Calu3 (cell line): ENCODE measurements around the gene PKP3. TPM values are rescaled to one million over a fixed set of nuclear protein-coding genes. Genes with fewer than 3 reads are reported as not detected.
A peak's percentile ranks its signal among the peaks of the same experiment; 100 is the strongest.
"Not testable (repeated sequence)": the region's sequence is repeated elsewhere in the genome, so short reads cannot be mapped to it uniquely, and the experiment has no call there.

Experiments
- BruUV-seq: library from RNA; stranded (reverse); fragments of 400-500 nt; replicated peaks from 2 replicates; lab custom pipeline; 2021; lab: Mats Ljungman, UMichigan
- CTCF ChIA-PET: fragments of 300-600 bp; sonication (Branson Sonifier 250); formaldehyde crosslinking; loops from one replicate; lab custom pipeline; 2022; ENCODE audit warnings: antibody characterized with exemption; lab: Charles Lee
- DNase-seq: peaks from one replicate; pipeline ENCODE4 v3.0.0; 2022
- H3K27ac Mint-ChIP-seq: one replicate; pipeline ENCODE4 v1.8.0; 2022; ENCODE audit warnings: mixed read lengths; ENCODE audit not compliant: unreplicated experiment
- H3K27me3 Mint-ChIP-seq: one replicate; pipeline ENCODE4 v1.8.0; 2022; ENCODE audit warnings: mixed read lengths; ENCODE audit not compliant: unreplicated experiment
- H3K36me3 Mint-ChIP-seq: one replicate; pipeline ENCODE4 v1.8.0; 2022; ENCODE audit warnings: mild to moderate bottlenecking, moderate library complexity, mixed read lengths; ENCODE audit not compliant: insufficient read depth, unreplicated experiment
- H3K4me1 Mint-ChIP-seq: one replicate; pipeline ENCODE4 v1.8.0; 2022; ENCODE audit warnings: mild to moderate bottlenecking, low read depth, mixed read lengths; ENCODE audit not compliant: unreplicated experiment
- H3K4me3 Mint-ChIP-seq: one replicate; pipeline ENCODE4 v1.8.0; 2022; ENCODE audit warnings: mild to moderate bottlenecking, low read depth, moderate library complexity, mixed read lengths; ENCODE audit not compliant: unreplicated experiment
- H3K9me3 Mint-ChIP-seq: one replicate; pipeline ENCODE4 v1.8.0; 2022; ENCODE audit warnings: low read depth, mixed read lengths; ENCODE audit not compliant: unreplicated experiment
- CTCF ChIP-seq: fragments of 200-600 bp; IDR thresholded peaks from one replicate; pipeline ENCODE4 v1.8.0; 2022; ENCODE audit warnings: antibody characterized with exemption; ENCODE audit not compliant: unreplicated experiment
- intact Hi-C: fragments of 100-400 bp; cut with micrococcal nuclease; formaldehyde crosslinking; loops from one replicate; pipeline ENCODE4 v1.10.0; 2022; ENCODE audit not compliant: unreplicated experiment
- total RNA-seq: library from RNA; stranded (reverse); gene quantifications from 2 replicates; pipeline ENCODE4 v1.2.3, GENCODE V29; 2022

Gene PKP3
- total RNA-seq, 1 experiment from 2014 or later, result 128 TPM

- Mint-ChIP-seq H3K4me3 (no peak overlapping the region), H3K4me1 (peaks cover 8% of the 10 kb centered on the region), H3K27ac (no peak overlapping the region), H3K36me3 (peaks cover 62% of the 10 kb centered on the region), H3K27me3 (no peaks in the 10 kb centered on the region), H3K9me3 (no peaks in the 10 kb centered on the region)
- intact Hi-C loops, result no loop called here
- CTCF ChIA-PET, result no interaction called here
- no peak for DNase-seq
- no peak for TF ChIP-seq CTCF
- no TSS peak for BruUV-seq
Measured at GRCh38 chr11:398826-399225, 4.8 kb downstream of the PKP3 start.

GRCh38 chr11:399731-400211, 5.8 kb downstream of the PKP3 start:
- H3K36me3 Mint-ChIP-seq, result peaks cover 62% of the 10 kb centered on the region
- H3K27me3 Mint-ChIP-seq, result no peaks in the 10 kb centered on the region
- intact Hi-C loops, result no loop called here
- no peak for TF ChIP-seq CTCF
- no peak overlapping the region for H3K4me3 Mint-ChIP-seq
- peaks cover 8% of the 10 kb centered on the region for H3K4me1 Mint-ChIP-seq
- peak overlapping the region; percentile 27 for H3K27ac Mint-ChIP-seq
- no peaks in the 10 kb centered on the region for H3K9me3 Mint-ChIP-seq
- BruUV-seq, result no TSS peak
- no peak for DNase-seq
- CTCF ChIA-PET, result no interaction called here

GRCh38 chr11:400241-400689, 6.3 kb downstream of the PKP3 start:
- DNase-seq, result no peak
- H3K27ac Mint-ChIP-seq, result peak overlapping the region; percentile 27
- H3K27me3 Mint-ChIP-seq, result no peaks in the 10 kb centered on the region
- no peaks in the 10 kb centered on the region for H3K9me3 Mint-ChIP-seq
- CTCF ChIA-PET, result no interaction called here
- TF ChIP-seq CTCF, result no peak
- no TSS peak for BruUV-seq
- no peak overlapping the region for H3K4me3 Mint-ChIP-seq
- intact Hi-C loops, result no loop called here
- peaks cover 8% of the 10 kb centered on the region for H3K4me1 Mint-ChIP-seq
- H3K36me3 Mint-ChIP-seq, result peaks cover 62% of the 10 kb centered on the region

- H3K4me3 Mint-ChIP-seq, H3K9me3 Mint-ChIP-seq, H3K27ac Mint-ChIP-seq, H3K27me3 Mint-ChIP-seq, BruUV-seq, CTCF ChIA-PET, H3K4me1 Mint-ChIP-seq, DNase-seq, intact Hi-C loops: not testable (repeated sequence)
- peaks cover 63% of the 10 kb centered on the region for H3K36me3 Mint-ChIP-seq
Measured at GRCh38 chr11:401196-401595, 7.2 kb downstream of the PKP3 start.

- intact Hi-C loops, result no loop called here
- no peak for TF ChIP-seq CTCF
- no peaks in the 10 kb centered on the region for H3K27me3 Mint-ChIP-seq
- H3K9me3 Mint-ChIP-seq, result no peaks in the 10 kb centered on the region
- BruUV-seq, result no TSS peak
- CTCF ChIA-PET, result no interaction called here
- H3K36me3 Mint-ChIP-seq, result peaks cover 70% of the 10 kb centered on the region
- H3K27ac Mint-ChIP-seq, result no peak overlapping the region
- H3K4me1 Mint-ChIP-seq, result no peaks in the 10 kb centered on the region
- no peak overlapping the region for H3K4me3 Mint-ChIP-seq
- no peak for DNase-seq
Measured at GRCh38 chr11:403021-403760, 9.2 kb downstream of the PKP3 start.
